Sigmoid colon (tissue), 4 donors: ENCODE results near the gene TMEM204.

Experiments
- CTCF ChIP-seq, 4 experiments: fragments of 450-650 bp in 3 of 4; fragments of 200-600 bp in 1 of 4; IDR thresholded peaks; one replicate each; pipeline ENCODE4 v1.5.1; 2016 to 2019; ENCODE audit warnings: antibody characterized with exemption in 4 of 4, mild to moderate bottlenecking in 3 of 4, moderate library complexity in 2 of 4
- POLR2A ChIP-seq, 2 donors: fragments of 450-650 bp; IDR thresholded peaks; one replicate each; pipeline ENCODE4 v1.6.1; 2016; ENCODE audit warnings: antibody characterized with exemption in 2 of 2, mild to moderate bottlenecking in 2 of 2, moderate library complexity in 2 of 2
- POLR2AphosphoS5 ChIP-seq, 4 donors: sonication (generic); formaldehyde crosslinking; IDR thresholded peaks; one replicate each; pipeline ENCODE4 v1.6.1; 2017; ENCODE audit warnings: antibody characterized with exemption in 4 of 4

GRCh38 chr16:1489077-1489476 lies 44.4 kb upstream of the TMEM204 start:
- TF ChIP-seq CTCF (IDR thresholded peaks at IDR 0.05) (no peak), POLR2A (IDR thresholded peaks at IDR 0.05) (no peak), POLR2AphosphoS5 (IDR thresholded peaks at IDR 0.05) (no peak)
